NCI-H774 (cell line): ENCODE results near the gene NOC4L.
A peak's percentile ranks its signal among the peaks of the same experiment; 100 is the strongest.
"Not testable (repeated sequence)": the region's sequence is repeated elsewhere in the genome, so short reads cannot be mapped to it uniquely, and the experiment has no call there.

Source experiments
- DNase-seq: peaks from one replicate; lab custom pipeline; 2025; lab: John Stamatoyannopoulos, UW

NOC4L gene

DNA sequence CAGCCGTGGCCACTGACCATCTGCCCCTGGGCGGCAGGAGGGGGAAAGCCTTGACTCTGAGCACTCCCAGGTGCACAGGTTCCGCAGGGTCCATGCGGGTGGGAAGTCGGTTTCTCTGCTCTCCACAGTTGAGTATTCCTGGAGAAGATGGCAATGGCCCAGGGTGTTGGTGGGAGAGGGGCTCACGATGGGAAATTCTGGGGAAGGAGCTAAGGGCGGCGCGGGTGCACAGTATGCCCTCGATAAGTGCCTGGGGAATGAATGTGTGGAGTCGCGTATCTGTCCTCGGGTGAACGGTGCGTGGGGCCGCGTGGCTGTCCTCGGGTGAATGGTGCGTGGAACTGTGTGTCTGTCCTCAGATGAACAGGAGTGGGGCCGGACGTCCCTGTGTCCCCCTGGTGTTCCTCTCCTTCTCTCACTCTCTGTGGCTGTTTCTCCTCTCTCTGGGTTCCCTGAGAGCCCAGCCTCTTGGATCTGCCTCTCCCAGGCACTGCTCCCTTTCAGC, 38.0 kb downstream of the NOC4L start:
- no peak for DNase-seq

GRCh38 chr12:132182711-132183365, 38.6 kb downstream of the NOC4L start:
- DNase-seq: no peak

GRCh38 chr12:132185705-132186104, 41.4 kb downstream of the NOC4L start:
- no peak for DNase-seq

DNA sequence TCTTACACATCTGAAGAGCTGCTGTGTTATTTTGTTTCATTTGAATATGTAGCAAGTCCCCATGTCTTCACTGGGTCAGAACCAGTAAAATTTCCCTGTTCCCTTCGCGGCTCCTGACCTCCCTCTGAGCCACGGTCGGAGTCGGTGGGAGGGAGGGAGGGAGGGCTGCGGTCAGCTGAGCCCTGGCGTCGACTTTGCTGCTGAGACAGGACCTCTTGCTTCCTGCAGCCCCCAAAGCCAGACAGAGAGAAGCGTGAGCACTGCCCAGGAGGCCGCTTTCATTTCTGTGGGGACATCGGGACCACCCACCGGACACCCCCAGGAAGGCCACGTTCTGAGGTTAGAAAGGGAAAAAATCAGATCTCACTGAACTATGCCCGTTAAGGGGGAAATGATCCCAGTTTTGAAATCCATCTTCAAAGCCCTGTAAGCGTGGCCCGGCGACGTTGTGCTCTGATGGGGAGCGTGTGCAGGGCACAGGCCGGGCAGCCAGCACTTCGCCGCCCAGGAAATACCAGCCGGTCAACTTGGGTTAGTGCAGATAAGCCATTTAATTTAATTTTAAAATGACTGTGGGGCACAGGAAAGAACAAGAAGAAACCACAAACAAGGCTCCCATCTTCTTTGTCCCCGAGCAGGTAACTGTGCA, 42.1 kb downstream of the NOC4L start:
- no peak for DNase-seq

DNA sequence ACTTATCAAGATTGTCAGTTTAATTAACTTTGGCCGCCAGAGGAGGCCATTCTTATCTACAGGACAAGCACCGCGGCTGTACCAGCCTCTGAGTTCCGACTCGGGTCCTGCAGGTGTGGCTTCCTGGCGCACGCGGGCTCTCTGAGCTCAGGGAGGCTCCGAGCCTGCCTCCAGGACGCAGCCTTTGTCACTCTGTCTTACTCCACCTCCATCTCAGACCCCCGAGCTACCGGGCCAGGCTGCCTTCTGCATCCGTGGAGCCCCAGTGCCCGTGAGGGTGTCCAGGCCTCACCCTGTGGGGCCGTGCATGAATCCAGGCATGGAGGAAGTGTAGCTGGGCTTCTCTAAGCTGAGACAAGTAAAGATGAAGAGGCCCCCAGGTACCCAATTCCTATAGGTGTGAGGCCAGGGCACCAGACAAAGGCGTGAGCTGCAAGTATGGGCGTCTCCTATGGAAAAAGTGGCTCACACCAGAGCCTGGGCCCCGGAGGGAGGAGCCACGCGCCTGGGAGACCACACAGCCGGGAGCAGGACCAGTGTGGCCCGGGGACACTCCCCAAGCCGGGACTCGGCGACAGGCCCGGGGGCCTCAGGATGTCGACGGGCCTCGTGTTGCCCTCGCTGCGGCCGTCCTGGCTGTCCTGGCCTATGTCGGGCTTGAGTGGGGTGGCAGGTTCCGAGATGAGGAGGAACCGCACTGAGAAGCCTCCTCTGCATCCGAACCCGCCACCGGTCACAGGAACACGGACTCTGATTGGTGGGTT, 42.8 kb downstream of the NOC4L start:
- no peak for DNase-seq

DNA sequence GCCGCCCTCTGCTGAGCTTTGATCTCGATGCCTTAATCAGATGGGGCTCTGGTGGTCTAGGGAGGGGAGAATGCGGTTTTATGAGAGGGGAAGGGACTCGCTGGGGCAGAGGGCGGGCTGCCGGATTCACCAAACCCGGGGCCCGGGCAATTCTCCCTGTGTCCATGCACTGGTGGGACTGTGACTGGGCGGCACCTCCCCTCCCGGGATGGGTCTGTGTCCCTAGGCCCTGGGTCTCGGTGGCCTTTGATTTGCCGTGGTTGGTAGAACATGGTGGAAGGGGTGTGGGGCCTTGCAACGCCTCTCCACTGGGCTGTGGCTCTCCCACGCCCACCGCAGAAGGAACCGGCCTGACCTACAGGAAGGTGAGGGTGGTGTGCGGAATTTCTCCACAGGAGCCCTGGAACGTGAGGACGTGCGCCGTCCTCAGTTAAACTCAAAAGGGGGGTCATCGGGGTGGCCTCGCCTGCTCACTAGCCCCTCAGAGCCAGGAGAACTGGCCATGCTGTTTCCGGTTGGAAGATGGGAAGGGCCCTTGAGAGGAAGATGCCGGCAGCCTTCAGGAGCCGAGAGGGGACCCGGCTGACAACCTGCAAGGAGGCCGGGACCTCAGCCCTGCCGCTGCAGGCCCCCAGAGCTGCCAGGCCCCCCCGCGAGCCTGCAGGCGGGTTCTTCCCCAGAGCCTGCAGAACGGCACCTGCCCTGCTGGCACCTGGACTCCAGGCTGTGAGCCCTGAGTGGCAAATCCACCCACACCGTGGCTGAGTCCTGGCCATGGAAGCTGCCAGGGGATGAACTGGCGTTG, 43.6 kb downstream of the NOC4L start:
- DNase-seq: no peak

GRCh38 chr12:132188451-132188901, 44.2 kb downstream of the NOC4L start:
- DNase-seq: no peak

DNA sequence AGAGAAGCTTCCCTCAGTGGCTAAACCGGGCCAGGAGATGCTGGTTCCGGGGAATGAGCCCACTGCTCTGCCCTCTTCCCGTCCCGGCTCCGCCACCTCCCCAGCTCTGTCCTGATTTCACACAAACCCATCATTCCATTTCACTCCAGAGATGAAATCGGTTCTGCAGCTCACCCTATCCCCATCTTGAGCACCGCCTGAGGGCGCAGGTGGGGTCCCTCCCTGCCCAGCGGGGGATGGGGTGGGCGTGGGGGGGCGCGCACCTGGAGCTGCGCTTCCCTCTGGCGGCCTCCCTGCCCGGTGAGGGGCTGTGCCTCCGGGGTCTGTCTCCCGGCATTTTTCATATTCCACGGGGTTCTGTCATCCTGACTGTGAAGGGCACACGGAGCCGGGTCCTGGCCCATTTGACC, 44.7 kb downstream of the NOC4L start:
- DNase-seq: no peak

- peak; percentile 69 for DNase-seq
Measured at GRCh38 chr12:132189378-132190011, 45.2 kb downstream of the NOC4L start.

GRCh38 chr12:132190012-132190755, 45.9 kb downstream of the NOC4L start:
- no peak for DNase-seq

DNA sequence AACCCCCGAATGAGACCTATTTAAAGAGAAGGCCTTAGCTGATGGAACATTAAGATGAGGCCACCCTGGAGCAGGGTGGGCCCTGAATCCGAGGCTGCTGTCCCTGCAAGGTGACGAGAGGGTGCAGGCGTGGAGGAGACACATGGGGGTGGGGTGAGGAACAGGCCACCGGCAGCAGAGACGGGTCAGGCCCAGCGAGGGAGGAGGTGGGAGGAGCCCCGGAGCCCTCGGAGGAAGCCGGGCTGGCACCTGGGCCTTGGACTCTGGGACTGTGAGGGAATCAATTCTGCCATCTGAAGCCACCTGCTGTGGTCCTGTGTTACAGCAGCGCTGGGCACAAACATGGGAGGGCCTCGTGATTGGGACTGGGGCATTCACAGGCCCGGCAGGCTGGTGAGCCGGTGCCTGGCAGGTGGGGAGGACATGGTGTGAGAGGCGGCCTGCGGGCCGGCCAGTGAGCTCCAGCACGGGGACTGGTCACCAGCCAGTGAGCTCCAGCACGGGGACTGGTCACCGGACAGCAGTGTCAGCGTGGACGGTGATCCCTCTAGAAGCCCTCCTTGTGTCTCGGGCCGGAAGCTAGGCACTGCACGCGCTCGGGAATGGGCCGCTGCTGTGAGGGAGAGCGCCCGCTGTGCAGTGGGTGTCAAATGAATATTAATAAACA, 46.7 kb downstream of the NOC4L start:
- no peak for DNase-seq

DNA sequence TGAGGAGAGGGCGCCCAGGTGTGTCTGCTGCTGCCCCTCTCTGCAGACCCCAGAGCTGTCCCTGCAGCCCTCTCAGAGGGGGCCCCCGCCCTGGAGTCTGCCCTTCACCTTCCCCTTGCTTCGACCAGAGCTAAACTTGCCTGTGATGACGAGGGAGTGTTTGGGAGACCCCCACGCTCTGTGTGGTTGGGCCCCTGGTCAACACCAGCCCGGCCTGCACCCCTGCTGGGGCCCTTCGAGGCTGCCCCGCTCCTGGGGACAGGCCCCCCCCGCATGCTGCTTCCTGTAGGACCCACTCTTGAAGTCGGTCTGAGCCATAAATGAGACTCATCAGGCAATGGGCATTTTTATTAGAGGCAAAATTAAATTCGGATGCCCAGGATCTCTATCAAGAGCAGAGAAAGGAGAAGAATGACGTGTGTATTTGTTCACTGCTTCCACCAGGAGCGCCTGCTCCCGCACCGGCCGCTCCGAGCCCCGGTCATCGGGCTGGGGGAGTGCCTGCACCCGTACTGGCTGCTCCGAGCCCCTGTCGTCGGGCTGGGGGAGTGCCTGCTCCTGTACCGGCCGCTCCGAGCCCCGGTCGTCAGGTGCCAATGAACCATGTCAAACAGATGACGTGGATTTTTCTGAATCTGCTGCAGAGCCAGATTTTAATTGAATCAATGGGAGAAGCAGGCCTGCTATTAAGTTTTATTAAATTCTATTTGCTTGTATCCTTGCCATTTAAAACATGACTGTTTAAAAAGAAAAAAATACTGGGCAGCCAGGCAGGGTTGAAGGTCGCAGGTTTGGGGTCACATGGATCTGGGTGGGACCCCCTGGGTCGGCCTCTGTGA, 47.7 kb downstream of the NOC4L start:
- DNase-seq: no peak

- no peak for DNase-seq
Measured at GRCh38 chr12:132194056-132194455, 49.8 kb downstream of the NOC4L start.

DNA sequence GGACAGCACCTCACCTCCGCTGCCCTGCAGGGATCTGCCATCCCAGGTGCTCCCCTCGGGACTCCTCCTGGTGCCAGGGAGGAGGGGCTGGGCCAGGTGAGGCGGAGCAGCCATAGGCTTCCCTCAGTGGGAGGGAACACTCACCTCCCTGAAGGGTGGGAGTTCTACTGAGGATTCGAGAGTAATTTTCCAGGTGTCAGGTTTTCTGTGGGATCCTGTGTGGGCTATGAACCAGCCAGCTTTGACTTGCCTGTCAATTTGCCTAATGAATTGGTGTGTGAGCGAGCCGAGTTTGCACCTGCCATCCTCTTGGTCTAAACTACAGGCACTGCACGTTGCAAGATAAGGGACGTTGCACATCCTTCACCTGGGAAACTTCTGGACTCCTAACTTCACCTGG, 50.3 kb downstream of the NOC4L start:
- no peak for DNase-seq

- not testable (repeated sequence) for DNase-seq
Measured at GRCh38 chr12:132195242-132195641, 51.0 kb downstream of the NOC4L start.

DNA sequence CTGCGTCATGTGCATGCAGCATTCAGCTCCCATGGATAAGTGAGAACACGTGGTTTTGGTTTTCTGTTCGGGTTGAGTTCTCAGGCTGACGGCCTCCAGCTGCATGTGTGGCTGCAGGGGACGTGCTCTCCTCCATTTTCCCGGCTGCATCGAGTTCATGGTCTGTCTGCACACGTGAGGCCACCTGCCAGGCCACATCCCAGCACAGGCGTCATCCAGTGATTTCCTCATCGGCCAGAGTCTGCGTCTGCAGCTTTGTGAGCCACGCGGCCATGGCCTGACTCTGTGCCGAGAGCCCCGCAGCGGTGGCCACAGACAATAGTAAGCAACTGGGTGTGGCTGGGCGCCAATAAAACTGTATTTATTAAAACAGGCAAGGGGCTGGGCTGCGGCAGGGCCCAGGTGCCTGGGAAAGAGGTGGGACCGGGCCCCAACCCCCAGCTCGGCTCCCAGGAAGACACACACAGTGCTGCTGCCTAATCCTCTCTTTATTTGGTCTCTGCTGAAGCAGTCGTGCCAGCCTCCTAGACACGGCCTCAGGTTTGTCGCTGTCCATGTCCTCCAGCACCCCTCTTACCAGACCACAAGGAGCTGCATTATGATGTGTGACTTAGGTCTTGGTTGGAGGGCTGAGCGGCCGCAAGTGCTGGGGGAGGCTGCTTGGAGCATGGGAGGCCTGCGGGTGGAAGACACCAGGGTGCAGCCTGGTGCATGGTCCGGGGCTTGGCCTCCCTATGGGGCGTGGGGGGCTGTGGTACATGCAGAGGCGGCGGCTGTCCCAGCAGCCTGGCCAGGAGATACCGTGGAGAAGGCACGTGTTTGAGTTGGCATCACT, 52.0 kb downstream of the NOC4L start:
- DNase-seq: peak; percentile 36

DNA sequence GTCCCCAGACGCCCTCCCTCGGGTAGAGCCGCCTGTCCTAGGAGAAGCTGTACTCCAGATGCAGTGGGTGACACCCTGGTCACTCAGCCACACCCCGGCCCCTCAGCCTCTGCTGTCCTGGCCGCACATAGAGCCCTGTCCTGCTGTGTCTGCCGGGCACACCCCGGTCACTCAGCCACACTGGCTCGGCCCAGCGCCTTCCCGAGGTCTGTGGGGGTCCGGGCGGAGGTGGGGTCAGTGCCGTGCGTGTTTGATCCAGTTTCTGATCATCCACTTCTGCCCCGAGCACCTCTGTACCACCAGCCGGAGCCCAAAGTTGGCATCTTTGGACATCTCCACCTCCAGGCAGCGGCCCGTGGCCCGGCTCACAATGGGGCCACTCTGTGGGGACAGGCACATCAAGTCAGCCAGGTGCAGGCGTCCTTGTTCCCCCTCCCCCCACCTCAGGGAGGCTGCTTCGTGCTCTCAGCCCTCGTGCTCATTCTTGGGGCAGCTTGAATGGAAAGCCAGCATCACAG, 52.7 kb downstream of the NOC4L start:
- DNase-seq: no peak
